Liver (tissue), 9 donors: ENCODE results near the gene FSD1L. TPM values are rescaled to one million over a fixed set of nuclear protein-coding genes. Genes with fewer than 3 reads are reported as not detected.

ENCODE experiments used
- DNase-seq: peaks from one replicate; pipeline ENCODE4 v3.0.0-alpha.2; 2017; ENCODE audit warnings: low spot score
- H3K27ac ChIP-seq, 2 donors: one replicate each; pipeline ENCODE4 v1.7.0; 2013; ENCODE audit warnings: inconsistent platforms in 2 of 2, low read length in 2 of 2, control low read depth in 1 of 2, low read depth in 1 of 2, mild to moderate bottlenecking in 1 of 2
- H3K27me3 ChIP-seq, 4 donors: one replicate each; pipeline versions ENCODE4 v1.6.1 to v1.7.0; 2013; ENCODE audit warnings: low read length in 3 of 4, inconsistent platforms in 1 of 4, mild to moderate bottlenecking in 1 of 4, moderate library complexity in 1 of 4; ENCODE audit not compliant: control insufficient read depth in 4 of 4, insufficient read depth in 4 of 4
- H3K36me3 ChIP-seq, 4 donors: one replicate each; pipeline versions ENCODE4 v1.6.1 to v1.7.0; 2013; ENCODE audit warnings: low read length in 3 of 4, mild to moderate bottlenecking in 3 of 4, low read depth in 1 of 4, moderate library complexity in 1 of 4; ENCODE audit not compliant: control insufficient read depth in 4 of 4, insufficient read depth in 3 of 4
- H3K4me1 ChIP-seq, 4 donors: one replicate each; pipeline versions ENCODE4 v1.6.1 to v1.7.0; 2013; ENCODE audit warnings: low read length in 3 of 4, mild to moderate bottlenecking in 3 of 4, moderate library complexity in 1 of 4; ENCODE audit not compliant: control insufficient read depth in 4 of 4, insufficient read depth in 4 of 4
- H3K4me3 ChIP-seq, 3 donors: one replicate each; pipeline versions ENCODE4 v1.6.1 to v1.7.0; 2013; ENCODE audit warnings: low read length in 3 of 3, control low read depth in 1 of 3, low read depth in 1 of 3, mild to moderate bottlenecking in 1 of 3
- H3K9ac ChIP-seq, 2 donors: one replicate each; pipeline ENCODE4 v1.7.0; 2013; ENCODE audit warnings: low read length in 2 of 2, mild to moderate bottlenecking in 2 of 2, moderate library complexity in 2 of 2, control low read depth in 1 of 2, low read depth in 1 of 2
- H3K9me3 ChIP-seq, 4 donors: one replicate each; pipeline versions ENCODE4 v1.6.1 to v1.7.0; 2013; ENCODE audit warnings: low read length in 3 of 4; ENCODE audit not compliant: control insufficient read depth in 4 of 4
- EGR1 ChIP-seq, 2 donors: IDR thresholded peaks; 2 replicates each; pipeline ENCODE4 v1.6.1; 2016 to 2018; ENCODE audit warnings: antibody characterized with exemption in 2 of 2, low read depth in 2 of 2
- TAF1 ChIP-seq: conservative IDR thresholded peaks from 2 replicates; pipeline ENCODE4 v1.6.1; 2016; ENCODE audit warnings: antibody characterized with exemption, mild to moderate bottlenecking
- WGBS: extraction: QIAGEN DNeasy Blood & Tissue Kit; methylation state at CpG from one replicate; pipeline ENCODE4 v1.1.7; 2013; 5-methylcytosine and 5-hydroxymethylcytosine counted together
- polyA plus RNA-seq, 2 donors: library from polyadenylated mRNA; stranded (reverse) in 1 of 2; unstranded in 1 of 2; fragments of 200-250 nt in 1 of 2; fragments of >200 nt in 1 of 2; fragmentation: Nextera tagmentation in 1 of 2; extraction: Ambion mirVana in 1 of 2; gene quantifications; one replicate each; pipeline versions ENCODE4 v1.2.1 to v1.2.3, GENCODE V29; 2013 to 2015
- total RNA-seq, 2 donors: library from RNA; depleted of rRNA; stranded (reverse); fragments of >200 nt; gene quantifications; one replicate each; pipeline ENCODE4 v1.2.3, GENCODE V29; 2014
- donor health status: healthy.
- donor health status: healthy.
- donor health status: healthy.
- donor health status: healthy.
- donor health status: healthy.

FSD1L gene
- total and polyA plus RNA-seq, 4 donors: 0.38 to 3.6 (median 1.9) TPM

GRCh38 chr9:105593145-105593544, 145.3 kb downstream of the FSD1L start:
- Histone ChIP-seq H3K9ac (no peak overlapping the region), H3K9me3 (peaks cover 0 to 3% (median 1%) of the 10 kb centered on the region in 4 donors), H3K4me1 (no peaks in the 10 kb centered on the region), H3K27me3 (no peaks in the 10 kb centered on the region), H3K4me3 (no peak overlapping the region), H3K27ac (no peak overlapping the region), H3K36me3 (peaks cover 2 to 9% (median 5%) of the 10 kb centered on the region in 4 donors)
- DNase-seq: no peak
- WGBS: 95% methylated on average over 3 of the region's 3 CpGs
- TF ChIP-seq EGR1 (IDR thresholded peaks at IDR 0.05; ENCODE audit: low read depth in 2 of 2) (no peak), TAF1 (no peak)

Other genes with a start within 250 kb of the FSD1L start
- 10 to 100 TPM; 46.4 to 73.1 TPM for gene SLC44A1, start 203.4 kb upstream of the FSD1L start, total RNA-seq
- 10 to 100 TPM; 18.1 to 59.9 TPM for gene SLC44A1, start 203.4 kb upstream of the FSD1L start, polyA plus RNA-seq
- 1 to 10 TPM; 6.8 to 8.7 TPM for gene FKTN, start 110.1 kb downstream of the FSD1L start, total RNA-seq
- gene FKTN, start 110.1 kb downstream of the FSD1L start, polyA plus RNA-seq: 1 to 10 TPM; 2.0 to 2.1 TPM
- gene TAL2, start 214.4 kb downstream of the FSD1L start, total RNA-seq: under 1 TPM in 1 of 2 donors, not detected in 1; 0.19 TPM
- under 1 TPM in 1 of 2 donors, not detected in 1; 0.20 TPM for gene TAL2, start 214.4 kb downstream of the FSD1L start, polyA plus RNA-seq
- gene TMEM38B, start 246.5 kb downstream of the FSD1L start, total RNA-seq: 10 to 100 TPM in 1 of 2 donors, 1 to 10 TPM in 1; 7.4 to 21.6 TPM
- gene TMEM38B, start 246.5 kb downstream of the FSD1L start, polyA plus RNA-seq: 10 to 100 TPM in 1 of 2 donors, 1 to 10 TPM in 1; 7.9 to 10.4 TPM